Stimulated activated CD8-positive, alpha-beta memory T cell treated with anti-CD3 and anti-CD28 coated beads, Interleukin-4, amount 100 ng/mL, for 24 hours (primary cell): ENCODE measurements around the gene FAM8A1.

Experiments
- DNase-seq: peaks from one replicate; pipeline ENCODE4 v3.0.0-alpha.2; 2020; ENCODE audit warnings: low read depth

Gene FAM8A1

DNA sequence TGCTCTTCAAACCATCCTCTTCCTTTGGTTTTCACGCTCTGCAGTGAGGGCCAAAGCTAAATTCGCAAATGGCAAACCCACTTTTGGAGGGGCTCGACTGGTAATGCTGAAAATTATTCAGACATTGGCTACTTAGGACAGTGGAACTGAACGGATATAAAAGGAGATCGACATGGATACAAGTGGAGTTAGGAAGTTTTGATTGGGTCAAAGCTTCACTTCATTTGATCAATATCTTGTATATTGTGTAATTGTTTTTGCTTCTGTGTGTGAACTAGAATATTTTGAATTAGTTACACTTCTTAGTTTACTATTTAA lies 1.2 kb downstream of the FAM8A1 start:
- DNase-seq: no peak

DNA sequence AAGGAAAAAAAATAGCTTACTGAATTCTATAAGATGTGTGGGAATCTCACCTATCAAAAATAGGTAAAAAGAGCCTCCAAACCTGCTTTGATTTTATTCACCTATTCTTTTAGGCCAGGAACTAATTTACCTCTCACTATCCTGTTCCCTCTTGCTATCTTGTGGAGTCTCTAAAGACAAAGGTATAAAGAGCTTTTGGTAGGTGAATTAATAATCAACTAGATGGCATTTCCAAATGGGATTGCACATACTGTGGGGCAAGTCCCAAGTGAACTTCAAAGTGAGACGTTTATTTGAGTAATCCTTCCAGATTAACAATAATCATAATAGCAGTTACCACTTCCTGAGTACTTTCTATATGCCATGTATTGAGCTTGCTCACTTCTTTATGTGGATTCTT lies 2.8 kb downstream of the FAM8A1 start:
- no peak for DNase-seq

DNA sequence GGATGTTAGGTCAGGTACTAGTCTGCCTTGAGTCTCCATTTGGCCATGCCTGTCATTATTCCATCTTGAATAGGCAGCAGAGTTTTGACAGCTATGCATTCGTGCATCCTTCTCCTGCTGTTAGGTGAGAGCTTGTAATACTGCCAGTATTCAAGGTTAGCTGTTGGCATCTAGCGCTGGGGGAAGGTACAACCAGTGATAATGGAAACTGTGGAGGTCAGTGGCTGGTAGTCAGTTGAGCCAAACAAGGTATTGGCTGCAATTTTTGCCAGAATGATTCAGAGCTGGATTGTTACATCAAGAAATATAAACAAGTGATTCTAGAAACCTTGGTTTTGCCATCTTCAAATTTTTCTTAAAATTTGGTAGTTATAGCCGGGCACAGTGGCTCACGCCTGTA lies 6.5 kb downstream of the FAM8A1 start:
- no peak for DNase-seq

DNA sequence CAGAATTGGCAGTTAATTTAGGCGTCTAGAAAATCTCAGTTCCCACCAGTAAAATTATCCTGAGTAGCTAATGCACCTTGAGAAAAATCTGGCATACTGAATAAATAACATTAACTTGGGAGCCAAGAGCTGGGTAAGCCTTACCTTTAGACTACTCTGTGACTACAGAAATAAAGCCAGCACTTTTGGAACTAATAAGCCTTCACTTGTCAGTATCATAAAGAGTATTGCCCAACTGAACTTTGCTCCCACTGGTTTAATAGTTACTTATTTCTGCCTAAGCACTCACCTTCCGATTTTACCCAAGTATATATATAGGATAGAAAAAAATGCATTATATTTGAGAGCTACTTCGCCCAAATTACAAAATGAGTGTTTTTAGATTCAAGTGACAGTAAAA lies 10.7 kb downstream of the FAM8A1 start:
- no peak for DNase-seq

DNA sequence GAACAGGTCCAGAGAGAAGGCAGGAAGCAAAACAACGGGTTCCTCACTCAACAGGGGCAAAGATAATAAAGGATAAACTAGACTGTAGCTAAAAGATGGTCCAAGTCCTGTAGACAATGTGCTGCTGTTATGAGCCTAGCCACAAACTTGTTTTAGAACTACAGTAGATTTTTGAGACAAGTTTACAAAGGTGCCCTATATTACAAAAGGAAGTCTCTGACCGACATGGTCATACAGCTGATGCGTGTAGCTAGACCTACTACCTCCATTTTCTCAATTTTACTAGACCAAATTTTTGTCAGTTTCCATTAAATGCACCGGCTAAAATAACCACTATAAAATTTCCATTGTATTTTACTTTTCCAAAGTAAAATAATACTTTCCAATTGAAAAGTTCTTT lies 11.9 kb downstream of the FAM8A1 start:
- no peak for DNase-seq

DNA sequence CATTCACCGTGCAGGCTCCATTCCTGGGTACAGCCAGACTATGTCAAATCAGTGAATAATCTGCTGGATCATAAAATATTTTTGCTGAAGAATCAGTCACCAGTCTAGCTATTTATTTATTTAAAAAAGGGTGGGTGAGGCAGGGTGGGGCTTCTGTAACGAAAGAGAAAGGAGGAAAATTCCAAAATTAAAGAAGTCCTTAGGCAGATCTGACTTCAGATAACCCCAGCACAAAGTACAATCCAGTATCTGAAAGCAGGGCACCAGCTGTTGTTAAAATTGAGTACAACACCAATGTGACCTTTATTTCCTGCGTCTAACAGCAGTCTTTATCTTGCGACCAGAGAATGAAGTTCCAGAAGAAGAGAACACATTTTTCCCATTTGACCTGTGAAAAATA lies 15.7 kb downstream of the FAM8A1 start:
- DNase-seq: no peak

DNA sequence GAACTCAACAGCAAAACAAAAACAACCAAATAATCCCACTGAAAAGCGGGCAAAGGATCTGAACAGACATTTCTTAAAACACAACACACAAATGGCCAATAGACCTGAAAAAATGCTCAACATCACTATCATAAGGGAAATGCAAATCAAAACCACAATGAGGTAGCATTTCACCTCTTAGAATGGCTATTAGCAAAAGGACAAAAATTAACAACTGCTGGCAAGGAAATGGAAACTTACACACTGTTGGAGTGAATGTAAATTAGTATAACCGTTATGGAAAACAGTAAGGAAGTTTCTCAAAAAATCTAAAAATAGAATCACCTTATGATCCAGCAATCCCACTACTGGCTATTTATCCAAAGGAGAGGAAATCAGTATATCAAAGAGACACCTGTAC lies 20.9 kb downstream of the FAM8A1 start:
- DNase-seq: no peak

DNA sequence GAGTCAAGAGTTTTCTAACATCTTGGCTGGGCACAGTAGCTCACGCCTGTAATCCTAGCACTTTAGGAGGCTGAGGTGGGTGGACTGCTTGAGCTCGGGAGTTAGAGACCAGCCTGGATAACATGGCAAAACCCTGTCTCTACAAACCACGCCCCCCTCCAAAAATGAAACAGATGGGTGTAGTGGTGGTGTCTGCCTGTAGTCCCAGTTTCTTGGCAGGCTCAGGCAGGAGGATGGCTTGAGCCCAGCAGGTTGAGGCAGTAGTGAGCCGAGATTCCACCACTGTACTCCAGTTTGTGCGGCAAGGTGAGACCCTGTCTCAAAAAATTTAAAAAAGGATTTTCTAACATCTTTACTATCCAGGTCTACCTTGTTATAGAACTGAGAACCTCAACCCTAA lies 22.0 kb downstream of the FAM8A1 start:
- no peak for DNase-seq

DNA sequence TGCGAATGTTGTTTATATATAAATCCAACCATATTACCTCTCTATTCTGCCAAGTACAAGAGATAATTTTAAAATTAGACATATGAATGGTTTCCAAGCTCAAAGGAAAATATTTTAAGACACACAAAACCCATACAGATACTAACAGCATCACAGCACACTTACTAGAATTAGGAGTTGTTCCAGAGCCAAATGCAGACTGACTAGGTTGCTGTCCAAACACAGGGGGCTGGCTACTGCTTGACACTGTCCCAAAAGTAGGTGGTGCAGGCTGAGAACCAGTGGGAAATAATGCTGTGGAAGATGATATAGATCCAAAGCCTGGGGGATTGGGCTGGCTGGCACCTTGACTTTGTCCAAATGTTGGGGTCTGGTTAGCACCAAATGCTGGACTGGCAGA lies 24.3 kb downstream of the FAM8A1 start:
- DNase-seq: no peak

DNA sequence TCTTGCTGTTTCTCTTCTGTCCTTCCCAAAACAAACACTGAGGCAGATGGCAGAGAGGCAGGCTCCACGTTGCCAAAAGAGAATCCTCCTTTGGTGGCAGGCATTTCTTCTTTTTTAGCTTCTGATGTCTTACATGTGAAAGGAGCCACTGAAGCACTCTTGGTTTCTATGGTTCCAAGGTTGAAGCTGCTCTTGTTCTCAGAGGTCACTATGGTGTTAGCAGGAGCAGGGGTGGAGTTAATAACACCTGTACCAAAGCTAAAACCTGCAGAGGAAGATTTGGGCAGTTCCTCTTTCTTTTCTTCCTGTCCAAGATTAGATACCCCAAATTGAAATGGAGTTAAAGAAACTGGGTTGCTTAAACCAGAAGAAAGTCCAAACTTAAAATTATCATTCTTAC lies 28.8 kb downstream of the FAM8A1 start:
- DNase-seq: no peak

DNA sequence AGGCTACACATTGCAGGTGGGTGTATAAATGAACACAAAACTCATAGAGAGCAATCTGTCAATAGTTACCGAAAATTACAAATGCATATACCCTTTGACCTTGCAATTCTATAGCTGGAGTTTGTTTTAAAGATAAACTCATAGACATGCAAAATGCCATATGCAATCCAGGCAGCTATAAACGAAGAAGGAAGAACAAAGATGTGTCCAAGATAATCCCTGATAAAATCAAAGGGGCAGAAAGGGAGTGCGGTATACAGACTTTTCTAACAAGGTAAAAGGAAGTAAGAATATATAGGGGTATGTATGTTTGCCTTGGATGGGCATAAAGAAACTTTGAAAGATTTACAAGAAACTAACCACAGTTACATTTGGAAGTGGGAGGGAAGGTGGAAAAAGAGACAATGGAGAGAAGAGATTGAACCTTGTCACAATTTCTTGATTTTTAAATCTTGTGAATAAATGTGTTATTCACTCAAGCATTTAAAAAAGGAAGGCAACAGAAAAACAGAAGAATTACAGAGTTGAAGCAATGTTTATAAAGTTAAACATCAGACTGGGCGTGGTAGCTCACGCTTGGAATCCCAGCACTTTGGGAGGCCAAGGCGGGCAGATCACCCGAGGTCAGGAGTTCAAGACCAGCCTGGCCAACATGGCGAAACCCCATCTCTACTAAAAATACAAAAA lies 29.9 kb downstream of the FAM8A1 start:
- no peak for DNase-seq

DNA sequence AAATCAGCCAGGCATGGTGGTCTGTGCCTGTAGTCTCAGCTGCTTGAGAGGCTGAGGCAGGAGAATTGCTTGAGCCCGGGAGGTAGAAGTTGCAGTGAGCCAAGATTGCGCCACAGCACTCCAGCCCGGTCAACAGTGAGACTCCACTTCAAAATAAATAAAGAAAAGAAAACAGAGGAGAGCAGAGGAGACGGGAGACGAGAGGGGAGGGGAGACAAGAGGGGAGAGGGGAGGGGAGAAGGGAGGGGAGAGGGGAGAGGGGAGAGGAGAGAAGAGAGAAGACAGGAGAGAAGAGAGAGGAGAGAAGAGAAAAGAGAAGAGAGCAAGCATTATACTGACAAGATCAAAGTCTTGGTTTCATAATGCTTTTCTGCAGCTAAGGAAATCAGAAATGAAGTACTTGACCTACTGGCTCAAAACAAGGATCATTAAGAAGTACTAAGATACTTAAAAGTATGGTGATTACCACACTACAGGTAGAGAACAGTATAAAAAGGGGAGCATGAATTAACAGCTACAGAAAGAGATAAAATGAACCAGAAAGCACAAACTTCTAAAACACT lies 30.5 kb downstream of the FAM8A1 start:
- DNase-seq: no peak

DNA sequence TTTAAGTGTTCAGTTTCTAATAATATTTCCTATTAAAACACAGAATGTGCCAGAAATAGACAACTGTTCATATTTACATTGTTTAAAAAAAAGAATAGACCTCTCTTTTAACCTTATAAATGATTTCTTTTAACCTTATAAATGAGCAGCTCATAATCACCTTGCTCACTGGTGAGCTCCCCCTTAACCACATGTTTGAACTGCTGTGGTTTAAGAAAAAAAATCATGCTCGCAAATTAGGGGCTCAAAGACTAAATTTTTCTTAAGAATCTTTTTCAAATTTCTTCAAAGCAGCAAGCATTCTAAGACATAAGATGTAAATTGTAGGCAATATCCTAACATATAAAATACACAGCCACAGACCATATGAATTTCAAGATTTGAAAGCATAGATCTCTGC lies 32.8 kb downstream of the FAM8A1 start:
- no peak for DNase-seq

DNA sequence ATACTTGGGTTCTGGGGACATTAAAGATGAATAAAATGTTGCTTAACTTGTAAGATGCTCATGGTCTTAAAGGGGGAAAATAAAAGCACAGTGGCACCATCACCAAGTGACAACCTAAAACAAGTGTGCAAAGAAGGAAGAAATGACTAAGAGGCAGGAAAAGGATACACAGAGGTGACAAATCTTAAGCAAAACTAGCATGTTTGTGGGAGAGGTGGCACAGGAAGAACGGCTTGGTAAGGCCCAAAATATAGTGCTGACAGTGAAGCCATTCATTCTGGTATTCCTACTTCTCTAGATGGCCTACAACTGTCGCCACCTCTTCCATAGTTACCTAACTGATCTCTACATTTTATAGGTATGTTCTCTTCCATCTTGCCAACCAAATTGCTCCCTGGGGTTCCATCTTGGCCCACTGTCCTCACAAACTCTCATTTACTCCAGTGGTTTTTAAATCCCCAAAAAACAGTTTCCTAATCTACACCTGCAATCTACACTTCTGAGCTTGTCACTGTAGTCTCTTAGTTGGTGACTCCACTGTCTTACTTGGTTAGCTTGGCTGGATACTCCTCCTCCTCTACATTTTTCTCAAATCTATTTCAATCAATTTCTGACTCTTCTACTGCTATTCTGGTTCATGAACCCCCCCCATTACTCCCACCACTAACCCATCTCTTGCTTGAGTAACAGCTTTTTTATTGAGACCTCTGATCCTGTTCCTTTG lies 33.5 kb downstream of the FAM8A1 start:
- DNase-seq: no peak

DNA sequence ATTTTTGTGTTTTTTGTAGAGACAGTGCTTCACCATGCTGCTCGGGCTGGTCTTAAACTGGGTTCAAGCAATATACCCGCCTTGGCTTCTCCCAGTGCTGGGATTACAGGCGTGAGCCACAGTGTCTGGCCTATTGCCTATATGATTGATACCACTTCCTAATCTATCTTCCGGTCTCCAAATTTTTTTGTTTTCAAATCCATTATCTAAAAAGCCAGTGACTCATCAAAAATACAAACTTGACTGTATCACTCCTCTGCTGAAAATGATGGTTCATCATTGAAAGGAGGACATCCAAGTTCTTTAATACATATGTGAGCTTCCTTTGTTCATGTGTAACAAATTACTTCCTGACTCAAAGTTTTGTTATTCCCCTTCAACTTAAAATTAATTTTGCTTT lies 35.5 kb downstream of the FAM8A1 start:
- no peak for DNase-seq

DNA sequence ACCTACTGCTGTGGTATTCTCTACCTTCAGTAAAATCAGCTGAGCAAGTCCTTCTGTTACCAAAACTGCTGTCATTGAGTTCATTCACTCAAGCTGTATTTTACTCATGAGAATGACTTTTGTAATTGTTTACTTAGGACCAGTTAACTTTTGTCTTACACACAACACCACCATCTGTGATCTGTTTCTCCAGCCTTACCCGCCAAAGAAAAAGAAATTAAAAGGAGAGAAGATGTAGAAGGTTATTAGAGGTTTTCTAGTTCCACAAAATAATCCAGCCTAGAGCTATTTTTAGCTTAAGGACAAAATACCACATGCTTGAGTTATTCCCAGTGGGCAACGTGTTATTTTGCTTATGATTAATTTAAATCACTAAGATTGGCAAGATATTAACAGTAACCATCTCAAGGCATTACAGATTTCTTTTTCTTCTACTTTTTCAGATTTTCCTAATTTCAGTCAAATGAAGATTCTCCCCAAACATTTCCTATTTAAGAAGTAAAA lies 38.2 kb downstream of the FAM8A1 start:
- DNase-seq: no peak

DNA sequence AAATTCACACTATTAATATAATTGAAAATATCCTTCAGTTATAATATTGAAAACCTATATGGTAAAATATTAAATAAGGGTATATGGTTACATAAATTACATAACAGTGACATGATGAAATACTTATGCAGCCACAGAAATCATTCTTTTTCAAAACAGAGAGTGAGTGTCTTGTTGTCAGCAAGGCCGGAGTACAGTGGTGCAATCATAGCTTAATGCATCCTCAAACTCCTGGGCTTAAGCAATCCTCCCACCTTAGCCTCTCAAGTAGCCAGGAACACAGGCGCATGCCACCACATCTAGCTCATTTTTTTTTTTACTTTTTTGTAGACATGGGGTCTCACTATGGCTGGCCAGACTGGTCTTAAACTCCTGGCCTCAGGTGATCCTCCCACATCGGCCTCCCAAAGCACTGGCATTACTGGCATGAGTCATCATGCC lies 40.4 kb downstream of the FAM8A1 start:
- no peak for DNase-seq

DNA sequence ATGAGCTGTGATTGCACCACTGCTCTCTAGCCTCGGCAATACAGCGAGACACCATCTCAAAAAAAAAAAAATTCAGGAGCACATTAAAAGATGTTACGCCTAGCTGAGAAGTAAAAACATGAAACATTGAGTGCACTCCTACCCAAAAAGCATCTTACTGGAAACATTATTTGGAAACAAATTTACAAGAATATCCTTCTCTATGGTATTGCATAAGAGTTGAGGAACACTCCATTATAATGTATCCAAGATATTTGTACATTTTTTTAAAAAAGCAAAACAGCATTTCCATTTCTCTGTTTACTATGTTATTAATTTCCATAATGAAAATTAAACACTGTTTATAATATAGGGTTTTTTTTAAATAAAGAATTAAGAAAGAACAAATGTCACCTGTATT lies 48.6 kb downstream of the FAM8A1 start:
- no peak for DNase-seq

DNA sequence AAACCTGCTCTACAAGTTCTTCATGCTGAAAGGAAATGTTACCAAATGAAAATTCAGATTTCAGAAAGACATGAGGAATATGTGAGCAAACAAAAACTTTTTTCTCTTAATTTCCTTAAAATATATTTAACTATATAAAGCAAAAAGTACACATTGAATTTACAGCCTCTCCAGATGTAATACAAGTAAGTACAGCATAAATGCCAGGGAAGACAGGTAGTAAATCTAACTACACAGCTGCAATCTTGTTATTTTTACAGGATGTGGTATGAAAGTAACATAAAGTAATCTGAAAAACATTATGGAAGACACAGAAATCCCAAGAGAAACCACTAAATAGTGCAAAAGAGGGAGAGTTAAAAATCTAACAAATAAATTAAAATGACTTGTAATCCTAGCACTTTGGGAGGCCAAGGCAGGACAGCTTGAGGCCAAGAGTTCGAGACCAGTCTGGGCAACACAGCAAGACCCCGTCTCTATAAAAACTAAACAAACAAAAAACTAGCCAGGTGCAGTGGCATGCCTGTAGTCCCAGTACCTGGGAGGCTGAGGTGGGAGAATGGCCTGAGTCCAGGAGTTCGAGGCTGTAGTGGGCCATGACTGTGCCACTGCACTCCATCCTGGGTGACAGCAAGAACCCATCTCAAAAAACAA lies 50.7 kb downstream of the FAM8A1 start:
- DNase-seq: no peak

DNA sequence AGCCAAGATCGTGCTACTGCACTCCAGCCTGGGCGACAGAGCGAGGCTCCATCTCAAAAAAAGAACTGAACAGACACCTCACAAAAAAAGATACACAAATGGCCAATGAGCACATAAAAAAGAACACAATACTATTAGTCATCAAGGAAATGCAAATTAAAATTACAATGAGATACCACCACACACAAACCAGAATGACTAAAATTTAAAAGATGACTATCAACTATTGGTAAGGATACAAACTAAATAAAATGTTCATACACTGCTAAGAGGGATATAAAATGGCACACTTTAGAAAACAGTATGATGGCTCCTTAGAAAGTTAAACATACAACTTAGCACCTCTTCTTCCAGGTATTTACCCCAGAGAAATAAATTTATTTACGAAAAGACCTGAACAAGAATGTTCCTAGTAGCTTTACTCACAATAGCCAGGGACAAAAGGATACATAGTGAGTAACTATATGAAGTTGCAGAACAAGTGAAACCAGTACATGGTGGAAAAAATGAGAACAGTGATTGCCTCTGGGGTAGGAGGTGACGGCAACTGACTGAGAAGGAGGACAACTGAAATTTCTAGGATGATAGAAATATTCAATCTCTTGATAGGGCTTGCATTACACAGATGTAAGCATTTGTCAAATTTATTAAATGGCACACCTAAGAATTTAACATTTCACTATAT lies 53.2 kb downstream of the FAM8A1 start:
- DNase-seq: no peak

DNA sequence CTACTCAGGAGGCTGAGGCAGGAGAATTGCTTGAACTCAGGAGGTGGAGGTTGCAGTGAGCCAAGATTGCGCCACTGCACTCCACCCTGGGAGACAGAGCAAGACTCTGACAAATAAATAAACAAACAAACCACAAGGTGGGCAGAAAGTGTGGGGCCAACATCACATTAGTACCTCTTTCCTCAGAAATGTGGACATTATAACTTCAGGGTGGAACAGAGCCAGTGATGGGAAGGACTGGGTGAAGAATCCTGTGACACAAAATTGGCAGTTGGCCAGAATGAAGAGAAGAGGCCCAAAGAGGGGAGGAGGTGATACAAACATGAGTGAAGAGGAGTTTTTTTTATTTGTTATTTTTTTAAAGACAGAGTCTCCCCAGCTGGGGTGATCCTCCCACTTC lies 56.0 kb downstream of the FAM8A1 start:
- DNase-seq: no peak

DNA sequence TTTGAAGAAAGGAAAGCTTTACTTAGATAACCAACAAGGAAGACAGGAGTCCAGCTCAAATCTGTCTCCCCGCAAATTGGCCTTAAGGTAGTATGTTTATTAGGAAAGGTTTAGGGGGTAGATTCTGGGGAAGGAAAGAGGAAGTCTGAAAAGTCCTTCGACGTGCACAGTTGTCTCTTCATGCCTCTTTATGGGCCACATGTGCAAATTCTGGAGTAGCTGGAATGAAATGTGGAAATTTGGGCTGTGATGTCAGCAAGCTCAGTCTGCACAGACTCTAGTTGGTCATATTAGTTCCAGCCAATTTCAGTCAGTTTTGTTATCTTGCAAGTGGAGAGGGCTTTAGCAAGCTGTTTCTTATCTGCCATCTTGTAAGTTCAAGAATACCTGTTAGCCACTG lies 56.5 kb downstream of the FAM8A1 start:
- DNase-seq: no peak
